HuH-7 (cell line): ENCODE measurements around the gene LAMP1.
"Not testable (repeated sequence)": the region's sequence is repeated elsewhere in the genome, so short reads cannot be mapped to it uniquely, and the experiment has no call there.

Experiments used
- DNase-seq: peaks from one replicate; pipeline ENCODE4 v3.0.0; 2011; ENCODE audit warnings: low spot score

The LAMP1 gene

GRCh38 chr13:113327766-113328471, 30.9 kb downstream of the LAMP1 start:
- DNase-seq = no peak

GRCh38 chr13:113328851-113329250, 31.8 kb downstream of the LAMP1 start:
- no peak for DNase-seq

DNA sequence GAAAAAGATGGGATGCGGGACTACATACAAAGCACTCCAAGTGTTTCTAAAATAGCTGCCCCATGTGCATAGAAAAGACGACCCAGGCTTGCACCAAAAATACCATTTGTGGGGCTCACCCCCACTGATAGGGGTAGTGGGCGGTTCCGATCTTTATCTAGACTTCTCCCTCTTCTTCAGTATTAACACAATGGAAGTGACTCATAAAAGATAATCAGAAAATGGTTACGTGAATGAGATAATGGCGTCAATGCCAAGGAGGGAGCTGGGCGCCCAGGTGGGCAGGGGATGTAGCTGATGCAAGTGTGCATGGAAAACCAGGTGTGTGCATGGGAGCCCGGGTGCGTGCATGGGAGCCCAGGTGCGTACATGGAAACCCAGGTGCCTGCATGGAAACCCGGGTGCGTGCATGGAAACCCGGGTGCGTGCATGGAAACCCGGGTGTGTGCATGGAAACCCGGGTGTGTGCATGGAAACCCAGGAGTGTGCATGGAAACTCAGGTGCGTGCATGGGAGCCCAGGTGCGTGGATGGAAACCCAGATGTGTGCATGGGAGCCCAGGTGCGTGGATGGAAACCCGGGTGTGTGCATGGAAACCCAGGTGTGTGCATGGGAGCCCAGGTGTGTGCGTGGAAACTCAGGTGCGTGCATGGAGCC, 32.7 kb downstream of the LAMP1 start:
- no peak for DNase-seq

DNA sequence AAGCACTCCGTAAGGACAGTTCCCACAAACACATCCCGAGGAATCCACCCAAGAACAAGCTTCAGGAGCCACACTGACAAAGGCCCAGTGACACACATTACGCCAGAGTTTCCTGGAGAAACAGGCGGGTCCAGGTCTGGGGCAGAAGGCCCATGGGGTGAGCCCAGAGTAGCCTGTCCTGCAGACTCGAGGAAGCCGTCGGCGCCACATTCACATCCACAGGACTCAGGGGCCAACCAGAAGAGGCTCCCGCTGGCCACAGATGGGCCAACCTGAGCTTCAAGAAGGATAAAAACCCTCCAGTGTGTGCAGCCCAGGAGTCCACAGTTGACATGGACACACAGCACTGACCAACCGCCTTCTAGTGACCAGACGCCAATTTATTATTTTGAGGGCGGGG, 35.6 kb downstream of the LAMP1 start:
- no peak for DNase-seq

- no peak for DNase-seq
Observed at GRCh38 chr13:113333076-113333475, 36.0 kb downstream of the LAMP1 start.

GRCh38 chr13:113337556-113337955, 40.5 kb downstream of the LAMP1 start:
- no peak for DNase-seq

- no peak for DNase-seq
Observed at GRCh38 chr13:113337976-113338375, 40.9 kb downstream of the LAMP1 start.

DNA sequence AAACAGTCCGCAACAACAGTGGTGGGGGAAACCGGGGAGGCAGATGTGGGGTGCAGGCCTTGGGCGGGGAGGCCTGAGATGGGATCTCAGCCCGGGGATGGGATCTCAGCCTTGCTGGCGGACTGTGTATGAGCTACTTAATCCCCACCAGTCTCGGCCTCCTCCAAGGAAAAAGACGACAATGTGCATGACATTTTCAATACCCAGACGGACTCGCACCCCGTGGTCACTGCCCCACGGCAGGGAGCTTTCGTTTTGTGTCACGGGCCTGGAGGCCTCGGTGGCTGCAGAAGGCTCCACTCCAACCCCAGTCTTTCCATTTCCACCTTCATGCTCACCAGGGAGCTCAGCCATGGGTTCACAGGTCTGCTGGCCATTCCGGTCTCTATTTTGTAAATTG, 41.4 kb downstream of the LAMP1 start:
- no peak for DNase-seq

DNA sequence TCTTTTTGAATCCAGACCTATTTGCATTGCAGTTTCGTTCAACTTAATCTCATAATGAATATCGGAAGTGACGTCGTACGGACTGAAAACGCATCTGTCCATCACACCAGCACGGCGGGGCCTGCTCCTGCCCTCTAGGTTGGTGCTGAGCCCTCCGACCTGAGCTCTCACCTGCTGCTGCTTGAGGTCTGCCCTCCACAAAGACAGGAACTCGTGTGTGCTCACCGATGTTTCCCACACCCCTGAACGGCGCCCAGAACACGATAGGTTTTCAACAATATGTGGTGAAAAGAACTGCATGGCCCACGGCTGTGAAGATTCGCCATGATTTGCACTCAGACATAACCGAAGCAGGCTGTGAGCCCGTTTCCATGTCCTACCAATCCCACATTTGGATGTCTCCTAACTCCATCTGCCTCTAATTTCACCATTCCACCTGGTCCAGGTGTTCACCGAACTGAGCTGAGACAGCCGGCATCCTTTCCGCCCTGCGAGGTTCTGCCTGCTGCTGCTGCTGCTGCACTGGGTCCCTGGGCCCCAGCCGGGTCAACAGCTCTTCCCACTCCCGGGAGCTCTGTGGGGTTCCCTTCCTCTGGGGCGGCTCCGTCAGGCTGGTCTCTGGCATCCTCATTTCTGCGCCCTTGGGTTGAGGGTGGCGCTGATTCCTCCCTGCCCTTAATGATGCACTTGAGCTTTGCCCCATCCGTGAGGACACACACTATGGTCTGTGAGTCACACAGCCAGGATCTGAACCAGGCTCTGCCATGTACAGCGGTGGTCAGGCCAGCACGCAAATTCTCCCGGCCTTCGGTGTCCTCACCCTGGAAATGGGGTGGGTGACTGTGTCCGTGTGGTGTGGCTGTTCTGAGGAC, 46.0 kb downstream of the LAMP1 start:
- DNase-seq = no peak

- no peak for DNase-seq
Observed at GRCh38 chr13:113343692-113343968, 46.6 kb downstream of the LAMP1 start.

DNA sequence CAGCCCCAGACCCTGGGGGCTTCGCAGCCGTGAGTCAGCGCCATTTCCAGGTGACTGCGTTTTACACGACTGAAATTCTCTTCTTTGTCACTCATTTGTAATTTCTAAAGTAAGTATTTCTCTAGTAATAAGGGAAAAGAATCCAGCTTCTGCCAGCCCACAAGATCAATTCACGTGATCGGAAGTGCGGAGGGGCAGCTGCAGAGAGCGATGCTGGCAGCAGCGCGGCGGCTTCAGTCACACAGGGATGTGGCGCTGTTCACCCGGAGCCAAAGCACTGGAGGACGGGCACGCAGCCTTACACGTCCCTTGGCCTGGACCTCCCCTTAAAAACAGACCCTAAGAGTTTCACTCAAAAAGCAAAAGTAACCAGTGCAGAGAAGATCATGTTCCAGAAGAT, 48.4 kb downstream of the LAMP1 start:
- DNase-seq = no peak

DNA sequence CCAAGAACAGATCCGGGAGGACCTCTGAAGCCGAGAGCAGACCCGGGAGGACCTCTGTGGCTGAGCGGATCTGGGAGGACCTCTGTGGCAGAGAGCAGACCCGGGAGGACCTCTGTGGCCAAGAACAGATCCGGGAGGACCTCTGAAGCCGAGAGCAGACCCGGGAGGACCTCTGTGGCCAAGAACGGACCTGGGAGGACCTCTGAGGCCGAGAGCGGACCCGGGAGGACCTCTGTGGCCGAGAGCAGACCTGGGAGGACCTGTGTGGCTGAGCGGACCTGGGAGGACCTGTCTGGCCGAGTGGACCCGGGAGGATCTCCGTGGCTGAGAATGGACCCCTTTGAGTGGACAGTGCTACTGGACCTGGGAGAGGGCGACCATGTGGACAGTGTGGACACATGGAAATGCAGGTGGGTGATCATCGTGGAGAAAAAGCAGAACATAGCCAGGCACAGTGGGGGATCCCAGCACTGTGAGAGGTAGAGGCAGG, 50.7 kb downstream of the LAMP1 start:
- DNase-seq = not testable (repeated sequence)

- DNase-seq = no peak
Observed at GRCh38 chr13:113348591-113348990, 51.6 kb downstream of the LAMP1 start.

- DNase-seq = no peak
Observed at GRCh38 chr13:113349050-113349449, 52.0 kb downstream of the LAMP1 start.

DNA sequence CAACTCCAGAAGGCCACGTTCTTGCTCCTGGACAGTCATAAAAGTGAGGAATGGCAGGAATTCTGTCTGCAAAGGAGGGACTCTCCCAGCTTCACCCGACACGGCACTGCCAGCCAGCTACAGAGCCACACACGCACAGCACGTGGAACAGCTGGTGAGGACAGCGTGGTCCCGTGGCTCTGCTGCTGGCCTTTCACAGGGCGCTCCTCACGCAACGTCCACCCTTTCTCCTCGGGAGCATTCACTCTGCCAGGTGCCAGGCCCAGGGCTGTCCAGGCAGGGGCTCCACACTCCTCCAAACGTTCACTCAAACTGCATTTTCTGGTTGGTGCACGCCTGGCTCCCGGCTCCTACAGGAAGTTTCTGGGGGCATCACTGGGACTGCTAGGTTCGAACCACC, 52.5 kb downstream of the LAMP1 start:
- DNase-seq = no peak

DNA sequence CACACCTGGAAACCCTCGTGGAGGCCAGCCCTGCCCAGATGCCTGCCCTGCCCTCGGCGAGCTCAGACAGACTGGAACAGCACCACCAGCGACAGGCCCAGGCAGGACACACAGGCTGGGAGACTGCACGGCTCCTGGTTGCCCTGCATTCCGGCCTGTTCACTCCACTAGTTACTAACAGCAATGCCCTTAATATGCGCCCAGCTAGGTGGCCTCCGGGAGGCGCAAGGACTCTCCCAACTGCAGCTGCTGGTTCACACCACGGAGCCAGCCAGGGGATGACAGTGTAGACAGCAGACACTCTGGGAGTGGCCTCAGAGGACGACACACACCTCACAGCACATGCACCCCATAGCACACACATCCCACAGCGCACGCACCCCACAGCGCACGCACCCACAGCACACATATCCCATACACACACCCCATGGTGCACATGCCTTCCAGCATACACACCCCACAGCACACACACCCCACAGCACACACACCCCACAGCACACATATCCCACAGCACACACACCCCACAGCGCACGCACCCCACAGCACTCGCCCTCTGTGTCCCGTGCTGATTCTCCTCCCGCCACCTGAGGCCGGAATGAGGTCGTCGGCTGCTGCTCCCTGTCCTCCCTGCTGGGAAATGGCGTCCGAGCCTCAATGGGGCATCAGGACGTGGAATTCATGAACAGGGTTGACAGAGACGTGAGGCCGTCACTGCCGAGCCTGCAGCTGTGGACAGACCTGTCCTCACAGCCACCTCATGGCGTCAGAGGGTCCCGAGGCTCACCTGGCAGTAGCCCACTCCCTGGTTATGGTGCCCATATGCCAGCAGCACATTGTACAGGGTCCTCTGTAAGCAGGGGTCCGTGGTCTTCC, 53.3 kb downstream of the LAMP1 start:
- DNase-seq = no peak

GRCh38 chr13:113350938-113351335, 53.9 kb downstream of the LAMP1 start:
- no peak for DNase-seq

DNA sequence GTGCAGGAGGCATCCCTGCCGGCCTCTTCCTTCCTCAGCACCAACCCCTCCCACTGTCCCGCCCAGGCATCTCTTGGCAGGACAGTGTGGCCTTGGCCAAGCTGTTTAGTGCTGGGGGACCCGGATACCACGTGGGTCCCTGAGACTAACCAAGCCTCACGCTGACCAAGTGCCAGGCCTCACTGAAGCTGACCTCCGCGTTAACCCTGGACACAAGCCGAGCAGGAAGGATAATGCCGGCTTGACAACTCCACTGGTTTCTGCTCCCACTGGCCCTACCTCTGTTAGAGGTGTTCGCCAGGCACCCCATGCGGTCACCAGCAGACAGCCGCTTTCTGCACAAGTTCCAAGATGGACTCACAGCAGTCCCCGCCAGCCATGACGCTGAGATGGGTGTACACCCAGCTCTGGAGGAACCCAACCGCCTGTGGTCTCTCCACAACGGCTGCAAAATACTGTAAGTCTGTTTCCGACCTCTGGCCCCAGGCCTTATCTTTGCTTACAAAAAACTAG, 54.5 kb downstream of the LAMP1 start:
- no peak for DNase-seq

GRCh38 chr13:113353254-113353653, 56.2 kb downstream of the LAMP1 start:
- DNase-seq = no peak

DNA sequence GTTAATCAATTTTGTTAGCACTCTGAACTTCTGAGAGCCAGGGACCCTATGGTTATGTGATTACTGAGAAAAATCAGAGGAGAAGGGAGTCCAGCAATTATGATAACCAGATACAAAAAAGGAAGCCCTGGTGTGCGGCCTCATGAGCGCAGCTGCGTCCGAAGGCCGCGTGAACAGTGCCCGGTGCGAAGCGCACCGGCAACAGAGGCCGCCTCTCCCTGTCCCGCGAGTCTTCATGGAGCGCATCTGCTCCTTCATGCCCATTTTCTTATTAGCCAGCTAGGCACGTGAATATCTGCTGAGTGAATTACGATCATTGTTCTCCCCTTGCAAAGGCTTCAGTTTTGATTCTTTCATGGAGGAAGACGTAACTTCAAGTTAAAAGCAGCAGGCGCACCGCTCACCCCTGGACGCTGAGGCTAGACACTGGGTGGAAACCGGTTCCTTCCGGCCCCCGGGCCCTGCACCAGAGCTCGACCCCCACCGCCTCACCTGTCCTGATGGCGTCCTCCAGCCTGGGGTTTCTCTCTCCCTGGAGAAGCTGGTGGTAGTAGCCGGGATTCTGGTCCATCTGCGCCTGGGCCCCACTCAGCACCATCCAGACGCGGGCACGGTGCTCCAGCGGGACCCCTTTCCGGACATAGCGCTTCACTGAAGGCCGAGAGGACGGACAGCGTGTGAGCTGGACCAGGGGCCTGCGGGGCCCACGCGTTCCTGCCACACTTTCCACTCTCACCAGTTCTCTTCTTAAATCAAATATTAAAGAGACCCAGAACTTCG, 58.0 kb downstream of the LAMP1 start:
- no peak for DNase-seq

- no peak for DNase-seq
Observed at GRCh38 chr13:113355621-113356020, 58.6 kb downstream of the LAMP1 start.
